OCI-LY7 (cell line): ENCODE results near the gene AGO1. TPM values are rescaled to one million over a fixed set of nuclear protein-coding genes. Genes with fewer than 3 reads are reported as not detected.
A peak's percentile ranks its signal among the peaks of the same experiment; 100 is the strongest.

Source experiments
- BruUV-seq: library from RNA; stranded (reverse); fragments of 400-500 nt; replicated peaks from 2 replicates; lab custom pipeline; 2021; lab: Mats Ljungman, UMichigan
- CTCF ChIA-PET: fragments of 300-600 bp; sonication (Branson Sonifier 250); formaldehyde crosslinking; loops from one replicate; lab custom pipeline; 2022; ENCODE audit warnings: antibody characterized with exemption; ENCODE audit not compliant: unreplicated experiment; lab: Charles Lee
- POLR2A ChIA-PET: fragments of 300-600 bp; sonication (Branson Sonifier 250); formaldehyde crosslinking; loops from one replicate; lab custom pipeline; 2022; ENCODE audit warnings: antibody characterized with exemption; lab: Charles Lee
- DNase-seq: peaks from one replicate; pipeline ENCODE4 v3.0.0-alpha.2; 2015; ENCODE audit warnings: low spot score
- H2AFZ ChIP-seq: fragments of 200-600 bp; sonication (generic), shearing (Covaris generic); 2 replicates; pipeline ENCODE4 v1.6.1; 2014; ENCODE audit warnings: mild to moderate bottlenecking, antibody characterized with exemption, low read length, moderate library complexity
- H3K27ac ChIP-seq: fragments of 200-600 bp; sonication (generic); 2 replicates; pipeline ENCODE4 v1.5.1; 2014; ENCODE audit warnings: mixed run types, low read depth, mild to moderate bottlenecking, moderate library complexity, low read length, inconsistent platforms; ENCODE audit not compliant: poor library complexity, severe bottlenecking
- H3K36me3 ChIP-seq: fragments of 200-600 bp; sonication (generic); 2 replicates; pipeline ENCODE4 v1.6.1; 2014; ENCODE audit warnings: mild to moderate bottlenecking, antibody characterized with exemption, low read length, moderate library complexity, mixed read lengths; ENCODE audit not compliant: insufficient read depth
- H3K4me1 ChIP-seq: fragments of 200-600 bp; sonication (generic); 2 replicates; pipeline ENCODE4 v1.5.1; 2014; ENCODE audit warnings: mild to moderate bottlenecking, low read length; ENCODE audit not compliant: insufficient read depth, poor library complexity, severe bottlenecking
- H3K4me2 ChIP-seq: fragments of 200-600 bp; sonication (generic); 2 replicates; pipeline ENCODE4 v1.6.1; 2014; ENCODE audit warnings: mild to moderate bottlenecking, low read length
- H3K4me3 ChIP-seq: fragments of 200-600 bp; sonication (generic); 2 replicates; pipeline ENCODE4 v1.5.1; 2014; ENCODE audit warnings: mild to moderate bottlenecking, low read depth, low read length; ENCODE audit not compliant: poor library complexity, severe bottlenecking
- H3K79me2 ChIP-seq: fragments of 200-600 bp; sonication (generic); 2 replicates; pipeline ENCODE4 v1.6.1; 2016; ENCODE audit warnings: low read depth, mild to moderate bottlenecking, low read length, moderate library complexity, mixed read lengths; ENCODE audit not compliant: insufficient read depth
- H3K9me2 ChIP-seq: fragments of 200-600 bp; sonication (generic); 2 replicates; pipeline ENCODE4 v1.6.1; 2016; ENCODE audit warnings: mild to moderate bottlenecking, low read length, mixed read lengths; ENCODE audit not compliant: insufficient read depth
- H3K9me3 ChIP-seq: fragments of 200-600 bp; sonication (generic); 2 replicates; pipeline ENCODE4 v1.6.1; 2014; ENCODE audit warnings: mild to moderate bottlenecking, mixed run types, low read length, mixed read lengths
- H4K20me1 ChIP-seq: fragments of 200-600 bp; sonication (generic); 2 replicates; pipeline ENCODE4 v1.6.1; 2014; ENCODE audit warnings: mild to moderate bottlenecking, antibody characterized with exemption, low read length, moderate library complexity, mixed read lengths; ENCODE audit not compliant: insufficient read depth
- EZH2phosphoT487 ChIP-seq: fragments of 200-600 bp; sonication (generic); IDR thresholded peaks from 2 replicates; pipeline ENCODE4 v1.6.1; 2018; ENCODE audit warnings: low read depth, borderline replicate concordance, mild to moderate bottlenecking, mixed run types, antibody characterized with exemption, low read length, moderate library complexity, mixed read lengths
- intact Hi-C: fragments of 100-400 bp; cut with micrococcal nuclease; formaldehyde crosslinking; loops from one replicate; pipeline ENCODE4 v1.10.0; 2022; ENCODE audit not compliant: unreplicated experiment
- total RNA-seq, 2 experiments: library from RNA; depleted of rRNA in 1 of 2; stranded (reverse); fragments of >200 nt in 1 of 2; shearing (Covaris generic) in 1 of 2; gene quantifications; 2 replicates each; pipeline ENCODE4 v1.2.3, GENCODE V29; 2014 to 2022
- TF ChIP-seq, protein P1 (sequence below): fragments of 200-600 bp; sonication (generic); conservative IDR thresholded peaks from 2 replicates; pipeline ENCODE4 v1.5.1; 2014; ENCODE audit warnings: mild to moderate bottlenecking, antibody characterized with exemption, low read length, moderate library complexity, mixed read lengths

Gene AGO1
- total RNA-seq, 2 experiments from 2014 or later = 8.1 to 20.9 TPM

GRCh38 chr1:35932158-35932636 lies 49.2 kb downstream of the AGO1 start:
- Histone ChIP-seq H3K36me3 (no peaks in the 10 kb centered on the region), H4K20me1 (peaks cover 5% of the 10 kb centered on the region; the same call in 1 of the 2 replicates), H3K4me3 (peak overlapping the region; percentile 93), H3K9me2 (no peaks in the 10 kb centered on the region), H3K9me3 (no peaks in the 10 kb centered on the region), H3K27ac (peak overlapping the region; percentile 83), H2AFZ (peak overlapping the region; percentile 71; the same call in 1 of the 2 replicates), H3K4me2 (peak overlapping the region; percentile 88), H3K79me2 (peaks cover 63% of the 10 kb centered on the region), H3K4me1 (peaks cover 46% of the 10 kb centered on the region)
- no peak for DNase-seq
- BruUV-seq = TSS peak; percentile 66
- TF ChIP-seq EZH2phosphoT487 = no peak
- TF ChIP-seq, protein P1, sequence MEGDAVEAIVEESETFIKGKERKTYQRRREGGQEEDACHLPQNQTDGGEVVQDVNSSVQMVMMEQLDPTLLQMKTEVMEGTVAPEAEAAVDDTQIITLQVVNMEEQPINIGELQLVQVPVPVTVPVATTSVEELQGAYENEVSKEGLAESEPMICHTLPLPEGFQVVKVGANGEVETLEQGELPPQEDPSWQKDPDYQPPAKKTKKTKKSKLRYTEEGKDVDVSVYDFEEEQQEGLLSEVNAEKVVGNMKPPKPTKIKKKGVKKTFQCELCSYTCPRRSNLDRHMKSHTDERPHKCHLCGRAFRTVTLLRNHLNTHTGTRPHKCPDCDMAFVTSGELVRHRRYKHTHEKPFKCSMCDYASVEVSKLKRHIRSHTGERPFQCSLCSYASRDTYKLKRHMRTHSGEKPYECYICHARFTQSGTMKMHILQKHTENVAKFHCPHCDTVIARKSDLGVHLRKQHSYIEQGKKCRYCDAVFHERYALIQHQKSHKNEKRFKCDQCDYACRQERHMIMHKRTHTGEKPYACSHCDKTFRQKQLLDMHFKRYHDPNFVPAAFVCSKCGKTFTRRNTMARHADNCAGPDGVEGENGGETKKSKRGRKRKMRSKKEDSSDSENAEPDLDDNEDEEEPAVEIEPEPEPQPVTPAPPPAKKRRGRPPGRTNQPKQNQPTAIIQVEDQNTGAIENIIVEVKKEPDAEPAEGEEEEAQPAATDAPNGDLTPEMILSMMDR = no peak
- ChIA-PET CTCF (no interaction called here), POLR2A (no interaction called here)
- intact Hi-C loops = loop anchor here (10.0 kb wide), 1 partner anchor 453 kb away; the partner anchor contains the start of gene STK40

DNA sequence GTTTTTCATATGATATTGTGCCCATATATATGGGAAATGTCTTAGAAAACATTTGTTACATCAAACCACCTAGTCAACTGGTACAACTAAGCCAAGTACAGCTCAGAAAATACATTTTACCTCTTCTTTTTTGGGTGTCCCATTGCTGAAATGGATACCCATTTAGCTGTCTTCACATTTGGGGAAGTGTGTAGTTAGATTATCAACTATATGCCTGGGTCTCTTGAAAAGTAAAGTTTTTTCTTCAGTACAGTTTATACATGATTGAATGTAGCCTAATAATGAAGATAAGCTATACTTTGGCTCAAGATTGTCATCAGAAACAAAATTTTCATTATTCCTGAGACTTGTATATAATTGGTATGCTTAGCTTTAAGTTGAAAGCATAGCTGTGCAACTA lies 49.9 kb downstream of the AGO1 start:
- no peaks in the 10 kb centered on the region for H3K9me3 ChIP-seq
- DNase-seq = no peak
- BruUV-seq = no TSS peak
- H3K4me1 ChIP-seq = peaks cover 46% of the 10 kb centered on the region
- peaks cover 5% of the 10 kb centered on the region; the same call in 1 of the 2 replicates for H4K20me1 ChIP-seq
- ChIA-PET POLR2A (interaction anchor here (0.6 kb wide), 1 partner anchor 42 kb away, joined by 3 read pairs; no protein-coding TSS in a partner anchor), CTCF (no interaction called here)
- no peaks in the 10 kb centered on the region for H3K36me3 ChIP-seq
- H3K9me2 ChIP-seq = no peaks in the 10 kb centered on the region
- peak overlapping the region; percentile 88 for H3K4me2 ChIP-seq
- H2AFZ ChIP-seq = no peak overlapping the region
- no peak overlapping the region for H3K27ac ChIP-seq
- intact Hi-C loops = loop anchor here (10.0 kb wide), 1 partner anchor 452 kb away; the partner anchor contains the start of gene STK40
- TF ChIP-seq, protein P1 = no peak
- no peak for TF ChIP-seq EZH2phosphoT487
- peak overlapping the region; percentile 93 for H3K4me3 ChIP-seq
- peaks cover 68% of the 10 kb centered on the region for H3K79me2 ChIP-seq
